ENCODE data around the gene LRPPRC. TPM values are rescaled to one million over a fixed set of nuclear protein-coding genes. Genes with fewer than 3 reads are reported as not detected.

The LRPPRC gene
- total RNA-seq, 1 donor from 2014 or later: 92.8 TPM

DNA sequence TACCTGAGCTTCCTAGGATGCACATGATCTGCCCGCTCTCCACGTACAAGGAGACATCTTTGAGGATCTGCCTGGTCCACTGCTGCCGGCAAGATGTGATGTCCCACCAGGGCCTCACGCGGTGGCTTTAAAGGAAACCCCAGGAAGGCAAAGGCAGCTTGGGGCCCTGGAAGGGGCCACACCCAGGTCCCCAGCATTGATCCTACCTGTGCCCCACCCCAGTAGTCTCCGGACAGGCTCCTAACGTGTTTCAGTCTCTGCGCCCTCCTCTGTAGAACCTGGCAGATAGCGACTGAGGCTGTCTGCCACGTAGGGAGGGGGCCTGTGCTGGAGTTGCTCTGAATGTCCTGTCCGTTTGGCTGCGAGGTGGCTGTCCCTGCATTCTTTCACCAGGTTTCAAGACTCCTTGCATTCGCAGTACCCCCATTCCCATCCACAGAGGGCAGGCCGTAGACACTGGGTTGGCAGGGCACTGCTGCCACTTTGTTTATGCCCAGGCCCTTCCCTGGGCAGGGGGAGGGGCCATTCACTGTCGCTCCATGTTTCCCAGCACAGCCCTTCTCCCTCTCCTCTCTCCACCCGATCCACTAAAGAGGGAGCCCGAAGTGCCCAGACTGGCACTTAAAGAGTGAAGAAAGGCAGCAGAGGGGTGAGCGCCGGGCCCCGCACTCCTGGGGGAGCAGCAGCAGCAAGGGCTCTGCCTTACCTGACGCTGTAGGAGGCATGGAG lies 157.8 kb downstream of the LRPPRC start:
- H3K4me3 ChIP-seq (ENCODE audit: low read depth, low read length): no peak overlapping the region
- DNase-seq (ENCODE audit: low read depth): no peak
- no peaks in the 10 kb centered on the region for H3K27me3 ChIP-seq (ENCODE audit: control insufficient read depth, insufficient read depth, low read length)
- no peaks in the 10 kb centered on the region for H3K36me3 ChIP-seq (ENCODE audit: control insufficient read depth, insufficient read depth, low read length)
- TF ChIP-seq, protein P1, sequence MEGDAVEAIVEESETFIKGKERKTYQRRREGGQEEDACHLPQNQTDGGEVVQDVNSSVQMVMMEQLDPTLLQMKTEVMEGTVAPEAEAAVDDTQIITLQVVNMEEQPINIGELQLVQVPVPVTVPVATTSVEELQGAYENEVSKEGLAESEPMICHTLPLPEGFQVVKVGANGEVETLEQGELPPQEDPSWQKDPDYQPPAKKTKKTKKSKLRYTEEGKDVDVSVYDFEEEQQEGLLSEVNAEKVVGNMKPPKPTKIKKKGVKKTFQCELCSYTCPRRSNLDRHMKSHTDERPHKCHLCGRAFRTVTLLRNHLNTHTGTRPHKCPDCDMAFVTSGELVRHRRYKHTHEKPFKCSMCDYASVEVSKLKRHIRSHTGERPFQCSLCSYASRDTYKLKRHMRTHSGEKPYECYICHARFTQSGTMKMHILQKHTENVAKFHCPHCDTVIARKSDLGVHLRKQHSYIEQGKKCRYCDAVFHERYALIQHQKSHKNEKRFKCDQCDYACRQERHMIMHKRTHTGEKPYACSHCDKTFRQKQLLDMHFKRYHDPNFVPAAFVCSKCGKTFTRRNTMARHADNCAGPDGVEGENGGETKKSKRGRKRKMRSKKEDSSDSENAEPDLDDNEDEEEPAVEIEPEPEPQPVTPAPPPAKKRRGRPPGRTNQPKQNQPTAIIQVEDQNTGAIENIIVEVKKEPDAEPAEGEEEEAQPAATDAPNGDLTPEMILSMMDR (IDR thresholded peaks at IDR 0.05; ENCODE audit: insufficient read depth, low read length, poor library complexity, severe bottlenecking): no peak

DNA sequence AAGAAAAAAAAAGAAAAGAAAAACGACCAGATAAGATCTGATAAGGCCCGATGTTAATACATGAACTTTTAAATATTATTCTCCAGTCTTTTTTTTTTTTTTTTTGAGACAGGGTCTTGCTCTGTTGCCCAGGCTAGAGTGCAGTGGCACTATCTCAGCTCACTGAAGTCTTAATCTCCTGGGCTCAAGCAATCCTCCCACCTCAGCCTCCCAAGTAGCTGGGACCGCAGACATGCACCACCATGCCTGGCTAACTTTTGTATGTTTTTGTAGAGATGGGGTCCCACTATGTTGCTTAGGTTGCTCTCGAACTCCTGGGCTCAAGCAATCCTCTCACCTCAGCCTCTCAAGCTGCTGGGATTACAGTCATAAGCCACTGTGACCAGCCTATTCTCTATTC lies 158.8 kb downstream of the LRPPRC start:
- DNase-seq (ENCODE audit: low read depth): no peak
- Histone ChIP-seq H3K4me3 (ENCODE audit: low read depth, low read length) (no peak overlapping the region), H3K27me3 (ENCODE audit: control insufficient read depth, insufficient read depth, low read length) (peaks cover under 1% of the 10 kb centered on the region), H3K36me3 (ENCODE audit: control insufficient read depth, insufficient read depth, low read length) (no peaks in the 10 kb centered on the region)
- TF ChIP-seq, protein P1 (IDR thresholded peaks at IDR 0.05; ENCODE audit: insufficient read depth, low read length, poor library complexity, severe bottlenecking): no peak

Other genes starting within 250 kb of the LRPPRC start
- gene DYNC2LI1, start 221.9 kb downstream of the LRPPRC start, total RNA-seq: 21.3 and 34.5 TPM in 2 replicates
- not detected in 2 replicates for gene ABCG5, start 157.2 kb downstream of the LRPPRC start, total RNA-seq
- gene ABCG8, start 157.0 kb downstream of the LRPPRC start, total RNA-seq: not detected in 2 replicates
- gene PPM1B, start 172.9 kb upstream of the LRPPRC start, total RNA-seq: 22.7 TPM in 2 replicates

Measured in kidney epithelial cell (primary cell).